Adrenal gland (tissue), 12 donors: ENCODE measurements around the gene ASTN2. TPM values are rescaled to one million over a fixed set of nuclear protein-coding genes. Genes with fewer than 3 reads are reported as not detected.

Experiments
- DNase-seq, 7 donors: peaks; one replicate each; pipeline ENCODE4 v3.0.0-alpha.2; 2019 to 2020
- H3K27ac ChIP-seq, 5 donors: fragments of 200-600 bp; sonication (generic) in 4 of 5; 1 replicate in 3 of 5; 2 replicates in 2 of 5; pipeline versions ENCODE4 v1.5.1 to v1.8.0; 2016 to 2020; ENCODE audit warnings: mild to moderate bottlenecking in 1 of 5
- H3K27me3 ChIP-seq: fragments of 200-600 bp; 2 replicates; pipeline ENCODE4 v1.8.0; 2021
- H3K36me3 ChIP-seq, 2 donors: fragments of 200-600 bp; replicated peaks in 1 of 2; 1 replicate in 1 of 2; 2 replicates in 1 of 2; pipeline versions ENCODE4 v1.5.1 to v1.8.0; 2018 to 2022
- H3K4me1 ChIP-seq, 2 donors: fragments of 200-600 bp; replicated peaks in 1 of 2; 1 replicate in 1 of 2; 2 replicates in 1 of 2; pipeline versions ENCODE4 v1.5.1 to v1.8.0; 2018 to 2021
- H3K4me3 ChIP-seq, 4 donors: fragments of 200-600 bp; sonication (generic) in 3 of 4; one replicate each; pipeline ENCODE4 v1.5.1; 2016 to 2018
- H3K9me3 ChIP-seq, 3 donors: fragments of 200-600 bp; sonication (generic) in 1 of 3; replicated peaks in 1 of 3; 1 replicate in 2 of 3; 2 replicates in 1 of 3; pipeline versions ENCODE4 v1.5.1 to v1.8.0; 2016 to 2021
- CTCF ChIP-seq, 6 experiments: fragments of 450-650 bp in 4 of 6; fragments of 200-600 bp in 2 of 6; sonication (generic) in 1 of 6; IDR thresholded peaks; 1 replicate in 5 of 6; 2 replicates in 1 of 6; pipeline versions ENCODE4 v1.5.1 to v1.8.0; 2016 to 2021; ENCODE audit warnings: antibody characterized with exemption in 6 of 6, mild to moderate bottlenecking in 2 of 6, moderate library complexity in 1 of 6
- POLR2A ChIP-seq, 2 donors: fragments of 450-650 bp; IDR thresholded peaks; one replicate each; pipeline ENCODE4 v1.6.1; 2017; ENCODE audit warnings: antibody characterized with exemption in 2 of 2, mild to moderate bottlenecking in 2 of 2, moderate library complexity in 1 of 2
- WGBS, 4 donors: extraction: QIAGEN DNeasy Blood & Tissue Kit in 2 of 4; methylation state at CpG; one replicate each; pipeline versions ENCODE4 v1.1.5 to v1.1.7; 2013 to 2017; 5-methylcytosine and 5-hydroxymethylcytosine counted together
- intact Hi-C, 2 donors: fragments of 100-400 bp; cut with DNase I; formaldehyde crosslinking; loops; one replicate each; pipeline versions ENCODE4 v1.14.1 to v1.15.0; 2022 to 2023
- polyA plus RNA-seq, 3 donors: library from polyadenylated mRNA; stranded (reverse); fragments of 200-250 nt in 2 of 3; fragments of 350-450 nt in 1 of 3; fragmentation: Illumina TruSeq in 1 of 3; extraction: RNeasy Lipid Tissue Mini Kit (QIAGEN cat#74804) in 1 of 3; gene quantifications; one replicate each; pipeline ENCODE4 v1.2.3, GENCODE V29; 2013 to 2014
- total RNA-seq, 9 donors: library from RNA; depleted of rRNA in 4 of 9; stranded (reverse); fragments of >200 nt in 4 of 9; fragments of 120-200 nt in 1 of 9; fragmentation: NEBNext Ultra II Directional in 1 of 9; extraction: Animal tissue kit (Norgen Biotek cat#: 25700) in 1 of 9; gene quantifications; one replicate each; pipeline versions ENCODE4 v1.1.0 to v1.2.4, GENCODE V29; 2013 to 2023
- donor health status: healthy with polysubstance abuse.
- donor health status: Bipolar disorder and iron deficiency.
- donor health status: DM: yes; HTN: yes; CAD: no.
- donor health status: DM: no; HTN: no; CAD: no.
- donor health status: DM: no; HTN: no; CAD: no.
- donor health status: DM: yes; HTN: yes; CAD: no.

Gene ASTN2
- total and polyA plus RNA-seq, 12 donors = 2.5 to 15.6 (median 6.8) TPM

- TF ChIP-seq POLR2A (IDR thresholded peaks at IDR 0.05) (no peak), CTCF (IDR thresholded peaks at IDR 0.05) (no peak)
- Histone ChIP-seq H3K4me1 (no peaks in the 10 kb centered on the region), H3K36me3 (no peaks in the 10 kb centered on the region), H3K27ac (no peak overlapping the region), H3K27me3 (no peaks in the 10 kb centered on the region), H3K4me3 (no peak overlapping the region), H3K9me3 (no peaks in the 10 kb centered on the region)
- DNase-seq = no peak
- intact Hi-C loops = no loop called here
- 50 to 54% (median 50%) methylated on average over 4 of the region's 4 CpGs for WGBS, 4 donors
These were observed 323.3 kb downstream of the ASTN2 start for GRCh38 chr9:117091529-117091928.

GRCh38 chr9:117088786-117089185 is 326.1 kb downstream of the ASTN2 start:
- Histone ChIP-seq H3K27me3 (no peaks in the 10 kb centered on the region), H3K27ac (no peak overlapping the region), H3K9me3 (no peaks in the 10 kb centered on the region), H3K4me3 (no peak overlapping the region), H3K4me1 (no peaks in the 10 kb centered on the region), H3K36me3 (no peaks in the 10 kb centered on the region)
- 53 to 75% (median 69%) methylated on average over 6 of the region's 6 CpGs for WGBS, 4 donors
- DNase-seq = no peak
- intact Hi-C loops = no loop called here
- TF ChIP-seq POLR2A (IDR thresholded peaks at IDR 0.05) (no peak), CTCF (IDR thresholded peaks at IDR 0.05) (no peak)

DNA sequence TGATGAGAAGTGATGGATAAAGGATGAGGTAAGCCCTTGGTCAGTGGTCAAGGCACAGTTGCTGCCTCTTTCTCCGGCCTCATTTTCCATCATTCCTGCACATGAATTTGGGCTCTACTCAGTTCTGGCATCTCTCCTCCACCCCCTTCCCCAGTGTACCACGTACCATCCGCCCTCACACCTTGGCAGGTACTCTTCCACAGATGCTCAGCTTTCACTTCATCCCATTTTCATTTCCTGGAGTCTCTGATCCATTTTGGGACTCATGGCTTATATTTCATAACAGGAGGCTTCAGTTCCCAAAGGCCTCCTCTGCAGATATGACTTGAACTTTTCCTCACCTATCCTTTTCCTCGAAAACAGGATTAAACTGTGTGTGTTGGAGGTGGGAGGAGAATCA is 326.7 kb downstream of the ASTN2 start:
- Histone ChIP-seq H3K36me3 (no peaks in the 10 kb centered on the region), H3K27me3 (no peaks in the 10 kb centered on the region), H3K27ac (no peak overlapping the region), H3K4me1 (no peaks in the 10 kb centered on the region), H3K4me3 (no peak overlapping the region), H3K9me3 (no peaks in the 10 kb centered on the region)
- no peak for DNase-seq
- TF ChIP-seq POLR2A (IDR thresholded peaks at IDR 0.05) = no peak
- TF ChIP-seq CTCF (IDR thresholded peaks at IDR 0.05) = no peak
- intact Hi-C loops = no loop called here
- WGBS, 4 donors = 51 to 61% (median 55%) methylated on average over 4 of the region's 4 CpGs

GRCh38 chr9:117084221-117084620 is 330.6 kb downstream of the ASTN2 start:
- Histone ChIP-seq H3K9me3 (no peaks in the 10 kb centered on the region), H3K36me3 (no peaks in the 10 kb centered on the region), H3K4me1 (no peaks in the 10 kb centered on the region), H3K4me3 (no peak overlapping the region), H3K27me3 (no peaks in the 10 kb centered on the region), H3K27ac (no peak overlapping the region)
- WGBS, 4 donors = 65 to 86% (median 74%) methylated on average over 4 of the region's 4 CpGs
- no peak for TF ChIP-seq POLR2A (IDR thresholded peaks at IDR 0.05)
- TF ChIP-seq CTCF (IDR thresholded peaks at IDR 0.05) = no peak
- no peak for DNase-seq
- intact Hi-C loops = no loop called here
